Motor neuron (in vitro differentiated cells): ENCODE results near the gene CD300LF. TPM values are rescaled to one million over a fixed set of nuclear protein-coding genes. Genes with fewer than 3 reads are reported as not detected.
A peak's percentile ranks its signal among the peaks of the same experiment; 100 is the strongest.

Experiments
- ATAC-seq, 8 experiments: fragments of 200-7000 bp; cut with Tn5 transposase; replicated peaks in 6 of 8; 2 replicates each; pipeline ENCODE4 v1.8.0; 2021; ENCODE audit warnings: mild to moderate bottlenecking in 8 of 8, moderate library complexity in 8 of 8
- H3K27ac ChIP-seq, 2 donors: fragments of 250-450 bp; sonication (Bioruptor Pico); 2 replicates each; pipeline ENCODE4 v1.9.0; 2021; ENCODE audit warnings: antibody characterized with exemption in 2 of 2, mild to moderate bottlenecking in 2 of 2, moderate library complexity in 1 of 2
- H3K4me1 ChIP-seq, 2 donors: fragments of 250-450 bp; sonication (Bioruptor Pico); replicated peaks in 1 of 2; 2 replicates each; pipeline ENCODE4 v1.6.1; 2021; ENCODE audit warnings: antibody characterized with exemption in 2 of 2, mild to moderate bottlenecking in 2 of 2, moderate library complexity in 1 of 2
- H3K4me3 ChIP-seq, 5 donors: fragments of 250-450 bp; sonication (Bioruptor Pico); 2 replicates each; pipeline ENCODE4 v1.9.0; 2021; ENCODE audit warnings: antibody characterized with exemption in 5 of 5, mild to moderate bottlenecking in 5 of 5, moderate library complexity in 4 of 5
- WGBS, 10 experiments: fragments of 450-650 bp; shearing (Covaris generic); methylation state at CpG; one replicate each; pipeline ENCODE4 v1.0.0; 2022; 5-methylcytosine and 5-hydroxymethylcytosine counted together
- in situ Hi-C, 9 experiments: fragments of 400-800 bp; cut with MboI; loops; one replicate each; pipeline ENCODE4 v1.15.0; 2021; ENCODE audit warnings: low sequenced_read_pairs in 9 of 9, low pct_unique_long_range_greater_than_20kb in 2 of 9; ENCODE audit not compliant: unreplicated experiment in 9 of 9
- total RNA-seq, 8 experiments: library from RNA; unstranded; fragments of 300-600 nt; gene quantifications; 2 replicates each; pipeline versions ENCODE4 v1.2.3 to v1.2.4, GENCODE V29; 2022

Gene CD300LF
- total RNA-seq, 8 experiments from 2014 or later: 0.24 TPM; not detected in 7

- no peak overlapping the region for H3K4me3 ChIP-seq
- no peak overlapping the region for H3K27ac ChIP-seq
- WGBS, 10 experiments: 0 to 60% (median 48%) methylated on average over 1 to 8 of the region's 8 CpGs; no CpG with 5 or more reads in 2 of the 10 experiments
- no peak for ATAC-seq
- in situ Hi-C loops: no loop called here
- H3K4me1 ChIP-seq: no peaks in the 10 kb centered on the region
Measured at GRCh38 chr17:74691151-74691550, 21.6 kb downstream of the CD300LF start.

GRCh38 chr17:74690409-74690825, 22.3 kb downstream of the CD300LF start:
- ATAC-seq: no peak
- Histone ChIP-seq H3K4me3 (no peak overlapping the region), H3K27ac (no peak overlapping the region), H3K4me1 (no peaks in the 10 kb centered on the region)
- WGBS, 10 experiments: 0 to 73% (median 60%) methylated on average over 1 to 6 of the region's 6 CpGs; no CpG with 5 or more reads in 3 of the 10 experiments
- in situ Hi-C loops: no loop called here

- in situ Hi-C loops: no loop called here
- Histone ChIP-seq H3K4me3 (no peak overlapping the region), H3K27ac (no peak overlapping the region), H3K4me1 (no peaks in the 10 kb centered on the region)
- ATAC-seq: no peak
- WGBS, 10 experiments: 0 to 76% (median 38%) methylated on average over 1 to 3 of the region's 3 CpGs; no CpG with 5 or more reads in 6 of the 10 experiments
Measured at GRCh38 chr17:74687886-74688285, 24.8 kb downstream of the CD300LF start.

- no peak for ATAC-seq
- WGBS, 10 experiments: 0 to 100% (median 57%) methylated on average over 1 to 5 of the region's 5 CpGs; no CpG with 5 or more reads in 2 of the 10 experiments
- Histone ChIP-seq H3K4me3 (no peak overlapping the region), H3K27ac (no peak overlapping the region), H3K4me1 (no peaks in the 10 kb centered on the region)
- in situ Hi-C loops: no loop called here
Measured at GRCh38 chr17:74686761-74687160, 26.0 kb downstream of the CD300LF start.

- in situ Hi-C loops: no loop called here
- no peak for ATAC-seq
- no peak overlapping the region for H3K27ac ChIP-seq
- H3K4me1 ChIP-seq: no peaks in the 10 kb centered on the region
- 0 to 100% (median 49%) methylated on average over 1 to 8 of the region's 15 CpGs; no CpG with 5 or more reads in 4 of the 10 experiments for WGBS, 10 experiments
- H3K4me3 ChIP-seq: no peak overlapping the region
Measured at GRCh38 chr17:74682471-74683190, 30.1 kb downstream of the CD300LF start.

- no peaks in the 10 kb centered on the region for H3K4me1 ChIP-seq
- in situ Hi-C loops: no loop called here
- 0 to 80% (median 51%) methylated on average over 1 to 5 of the region's 6 CpGs; no CpG with 5 or more reads in 1 of the 10 experiments for WGBS, 10 experiments
- H3K4me3 ChIP-seq: no peak overlapping the region
- no peak for ATAC-seq
- no peak overlapping the region for H3K27ac ChIP-seq
Measured at GRCh38 chr17:74682028-74682427, 30.7 kb downstream of the CD300LF start.

GRCh38 chr17:74680941-74681340, 31.8 kb downstream of the CD300LF start:
- ATAC-seq: no peak
- Histone ChIP-seq H3K27ac (no peak overlapping the region), H3K4me1 (no peaks in the 10 kb centered on the region), H3K4me3 (no peak overlapping the region)
- 20 to 80% (median 48%) methylated on average over 1 to 2 of the region's 5 CpGs; no CpG with 5 or more reads in 7 of the 10 experiments for WGBS, 10 experiments
- in situ Hi-C loops: no loop called here

- no peak overlapping the region for H3K27ac ChIP-seq
- WGBS, 10 experiments: 0 to 100% (median 25%) methylated on average over 1 to 2 of the region's 2 CpGs; no CpG with 5 or more reads in 6 of the 10 experiments
- H3K4me1 ChIP-seq: no peaks in the 10 kb centered on the region
- ATAC-seq: no peak
- no peak overlapping the region for H3K4me3 ChIP-seq
- in situ Hi-C loops: no loop called here
Measured at GRCh38 chr17:74680213-74680612, 32.5 kb downstream of the CD300LF start.

- 45 to 100% (median 93%) methylated on average over 1 to 2 of the region's 2 CpGs; no CpG with 5 or more reads in 3 of the 10 experiments for WGBS, 10 experiments
- no peak for ATAC-seq
- H3K4me1 ChIP-seq: no peaks in the 10 kb centered on the region
- H3K27ac ChIP-seq: no peak overlapping the region
- in situ Hi-C loops: no loop called here
- no peak overlapping the region for H3K4me3 ChIP-seq
Measured at GRCh38 chr17:74679374-74679773, 33.3 kb downstream of the CD300LF start.

GRCh38 chr17:74678541-74678940, 34.2 kb downstream of the CD300LF start:
- H3K4me3 ChIP-seq: no peak overlapping the region
- in situ Hi-C loops: no loop called here
- ATAC-seq: no peak
- H3K27ac ChIP-seq: no peak overlapping the region
- 0 to 20% (median 14%) methylated on average over 1 to 2 of the region's 2 CpGs; no CpG with 5 or more reads in 6 of the 10 experiments for WGBS, 10 experiments
- no peaks in the 10 kb centered on the region for H3K4me1 ChIP-seq

- 0 to 59% (median 27%) methylated on average over 1 to 8 of the region's 9 CpGs for WGBS, 10 experiments
- in situ Hi-C loops: no loop called here
- H3K4me1 ChIP-seq: no peaks in the 10 kb centered on the region
- no peak overlapping the region for H3K27ac ChIP-seq
- H3K4me3 ChIP-seq: no peak overlapping the region
- peak in 3 of 8 experiments; percentile 15 to 96 (median 74) for ATAC-seq
Measured at GRCh38 chr17:74677558-74678466, 34.9 kb downstream of the CD300LF start.

- H3K27ac ChIP-seq: no peak overlapping the region
- peak overlapping the region in 2 of 5 donors; percentile 14 to 15 for H3K4me3 ChIP-seq
- in situ Hi-C loops: no loop called here
- WGBS, 10 experiments: 0 to 30% (median 9%) methylated on average over 2 to 20 of the region's 57 CpGs; no CpG with 5 or more reads in 3 of the 10 experiments
- ATAC-seq: peak; percentile 81 to 98 (median 84)
- no peaks in the 10 kb centered on the region for H3K4me1 ChIP-seq
Measured at GRCh38 chr17:74671031-74671771, 41.5 kb downstream of the CD300LF start.
